ENCODE measurements around the gene AKAP5.
A peak's percentile ranks its signal among the peaks of the same experiment; 100 is the strongest.
"Not testable (repeated sequence)": the region's sequence is repeated elsewhere in the genome, so short reads cannot be mapped to it uniquely, and the experiment has no call there.

AKAP5 gene

DNA sequence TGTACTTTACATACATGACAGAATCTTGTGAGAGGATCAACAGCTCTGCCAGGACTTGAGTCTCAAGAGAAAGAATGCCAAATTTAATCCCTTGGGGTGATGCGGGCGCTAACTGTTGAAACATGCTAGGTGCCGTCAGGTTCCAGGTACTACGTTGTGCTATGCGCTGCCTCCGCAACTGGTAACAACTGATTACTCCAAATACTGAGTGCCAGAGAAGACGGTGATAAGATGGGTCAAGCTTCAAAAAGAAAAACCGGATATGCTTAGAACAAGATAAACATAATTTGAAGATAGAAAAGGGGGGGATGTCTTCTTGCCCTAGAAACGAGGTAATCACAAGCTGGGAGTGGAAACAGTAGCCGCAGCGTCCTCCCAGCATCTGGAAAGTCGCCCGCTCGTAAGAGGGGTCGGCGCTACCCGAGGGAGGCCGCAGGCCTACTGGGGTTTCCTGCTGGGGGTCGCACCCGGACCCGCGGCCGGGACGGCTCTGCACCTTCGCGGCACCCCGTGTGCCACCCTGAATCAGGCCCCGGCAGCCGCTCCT lies 37.7 kb downstream of the AKAP5 start:
- DNase-seq (ENCODE audit: low read depth, low spot score), result no peak

- DNase-seq (ENCODE audit: low read depth, low spot score), result peak; percentile 61
Measured at GRCh38 chr14:64503434-64504309, 38.4 kb downstream of the AKAP5 start, which contains the start of gene ZBTB25. Gene ZBTB25, minus strand, starts transcription at chr14:64503838. Its CDS starts 13,305 bp downstream, at chr14:64490533.

DNA sequence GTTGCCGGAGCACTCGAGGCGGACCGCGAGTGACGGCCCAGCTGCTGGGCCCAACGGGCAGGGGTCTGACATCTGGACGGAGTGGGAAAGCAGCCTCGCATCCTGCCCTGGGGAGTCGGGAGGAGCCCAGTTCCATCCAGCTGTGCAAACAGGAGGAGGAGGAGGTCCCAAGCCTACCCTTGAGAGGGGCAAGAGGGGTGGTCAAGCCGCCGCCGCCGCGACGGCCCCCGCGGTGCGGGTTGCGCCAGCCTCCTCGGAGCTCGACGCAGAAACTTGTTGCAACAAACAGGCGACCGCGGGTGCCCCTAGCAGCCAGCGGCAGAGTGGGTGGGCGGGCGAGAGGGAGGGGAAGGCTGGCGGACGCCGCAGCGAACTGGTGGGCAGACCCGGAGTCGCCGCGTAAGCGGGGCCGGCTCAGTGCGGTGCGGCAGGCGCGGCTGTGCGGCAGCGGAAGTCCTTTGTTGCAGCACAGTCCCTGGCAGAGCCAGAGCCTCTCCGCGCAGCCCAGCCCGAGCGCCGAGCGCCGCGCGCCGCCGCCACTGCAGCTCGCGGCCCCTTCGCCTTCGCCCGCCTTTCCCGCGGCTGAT lies 39.1 kb downstream of the AKAP5 start, which contains the start of gene ZBTB1:
Gene ZBTB1 (plus strand): TSS at position 461 of the 587 bp plus-strand sequence. CDS start 16,735 bp downstream, outside the sequence.
- no peak for DNase-seq (ENCODE audit: low read depth, low spot score)

DNA sequence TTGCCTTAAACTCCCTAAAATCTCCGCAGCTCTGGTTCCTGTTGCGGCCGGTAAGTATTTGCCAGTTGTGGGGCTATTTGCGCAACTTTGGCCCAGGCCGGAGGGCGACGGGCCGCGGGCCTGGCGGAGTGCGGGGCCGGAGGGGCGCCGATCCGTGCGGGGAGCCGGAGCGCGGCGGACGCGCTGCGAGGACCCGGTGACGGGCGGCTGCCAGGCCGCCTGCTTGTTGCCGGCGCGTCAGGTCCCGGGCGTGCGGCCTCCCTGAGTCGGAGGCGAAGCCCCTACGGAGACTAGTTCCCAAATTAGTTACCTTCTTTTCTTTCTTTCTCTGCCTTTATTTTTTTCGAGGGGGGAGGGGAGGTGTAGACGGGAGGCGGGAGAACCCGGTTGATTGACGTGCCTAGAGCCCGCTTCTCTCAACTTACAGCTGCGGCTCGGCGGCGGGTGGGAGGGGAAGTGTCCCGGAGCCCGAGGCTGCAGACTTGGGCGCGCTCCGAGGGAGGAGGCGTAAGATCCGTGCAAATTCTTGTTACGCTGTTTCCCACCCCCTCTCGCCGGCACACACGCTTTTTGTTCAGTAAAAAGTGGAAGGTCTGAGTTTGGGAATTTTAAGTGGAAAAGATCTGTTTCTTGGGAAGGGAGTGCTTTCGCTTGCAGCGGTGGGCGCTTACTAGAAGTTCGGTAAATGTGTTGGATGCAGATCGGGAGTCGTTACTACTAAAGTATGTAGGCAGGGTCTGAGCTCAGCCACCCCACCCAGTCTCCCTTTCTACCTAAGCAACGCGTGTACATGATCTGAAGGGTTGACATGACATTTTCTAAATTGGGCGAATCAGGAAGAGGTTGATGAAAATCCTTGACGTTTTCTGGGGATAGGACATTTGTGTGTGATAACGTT lies 39.8 kb downstream of the AKAP5 start:
- DNase-seq (ENCODE audit: low read depth, low spot score), result peak; percentile 64

GRCh38 chr14:64506721-64507120 lies 41.4 kb downstream of the AKAP5 start:
- no peak for DNase-seq (ENCODE audit: low read depth, low spot score)

DNA sequence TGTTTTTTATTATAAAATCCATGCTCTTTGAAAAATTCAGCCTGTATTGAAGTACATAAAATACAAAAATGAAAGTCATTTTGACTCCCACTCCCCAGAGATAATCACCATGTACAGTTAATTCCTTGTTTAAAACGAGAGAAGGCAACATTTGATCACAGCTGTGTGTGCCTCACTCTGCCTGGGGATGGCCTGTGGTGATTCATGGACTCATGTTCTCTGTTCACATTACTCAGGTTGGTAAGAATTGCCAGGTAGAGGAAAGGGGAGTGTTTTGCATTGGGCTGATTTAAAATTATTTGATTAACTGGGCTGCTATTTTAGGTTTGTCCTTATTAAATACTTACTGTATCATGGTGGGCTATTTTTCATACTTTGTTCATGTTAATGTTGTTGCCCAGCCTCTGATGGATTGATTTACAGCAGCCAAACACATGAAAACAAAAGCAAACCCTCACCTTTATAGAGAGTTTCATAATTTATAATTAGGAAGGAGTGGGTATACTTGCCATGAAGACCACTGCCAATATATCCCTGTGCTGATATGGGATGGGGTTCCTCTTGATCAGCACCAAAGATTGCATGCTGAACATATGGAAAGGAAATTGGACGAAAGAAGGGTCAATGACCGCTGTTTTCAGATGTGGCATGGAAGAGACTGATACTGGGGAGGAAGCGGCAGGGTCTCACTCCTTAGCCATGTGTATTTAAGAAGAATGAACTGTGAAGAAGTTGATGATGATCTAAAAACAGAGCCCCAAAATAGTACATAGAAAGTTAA lies 42.3 kb downstream of the AKAP5 start:
- no peak for DNase-seq (ENCODE audit: low read depth, low spot score)

- DNase-seq (ENCODE audit: low read depth, low spot score), result no peak
Measured at GRCh38 chr14:64508215-64508776, 43.0 kb downstream of the AKAP5 start.

DNA sequence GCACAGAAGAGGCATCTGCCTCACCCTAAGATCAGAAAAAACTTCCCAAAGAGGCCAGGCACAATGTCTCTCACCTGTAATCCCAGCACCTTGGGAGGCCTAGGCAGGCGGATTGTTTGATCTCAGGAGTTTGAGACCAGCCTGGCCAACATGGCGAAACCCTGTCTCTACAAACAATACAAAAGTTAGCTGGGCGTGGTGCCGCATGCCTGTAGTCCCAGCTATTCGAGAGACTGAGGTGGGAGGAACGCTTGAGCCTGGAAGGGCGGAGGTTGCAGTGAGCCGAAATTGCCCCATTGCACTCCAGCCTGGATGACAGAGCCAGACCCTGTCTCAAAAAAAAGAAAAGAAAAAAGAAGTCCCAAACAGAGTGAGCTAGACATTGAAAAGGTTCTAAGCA lies 43.7 kb downstream of the AKAP5 start:
- DNase-seq (ENCODE audit: low read depth, low spot score), result no peak

DNA sequence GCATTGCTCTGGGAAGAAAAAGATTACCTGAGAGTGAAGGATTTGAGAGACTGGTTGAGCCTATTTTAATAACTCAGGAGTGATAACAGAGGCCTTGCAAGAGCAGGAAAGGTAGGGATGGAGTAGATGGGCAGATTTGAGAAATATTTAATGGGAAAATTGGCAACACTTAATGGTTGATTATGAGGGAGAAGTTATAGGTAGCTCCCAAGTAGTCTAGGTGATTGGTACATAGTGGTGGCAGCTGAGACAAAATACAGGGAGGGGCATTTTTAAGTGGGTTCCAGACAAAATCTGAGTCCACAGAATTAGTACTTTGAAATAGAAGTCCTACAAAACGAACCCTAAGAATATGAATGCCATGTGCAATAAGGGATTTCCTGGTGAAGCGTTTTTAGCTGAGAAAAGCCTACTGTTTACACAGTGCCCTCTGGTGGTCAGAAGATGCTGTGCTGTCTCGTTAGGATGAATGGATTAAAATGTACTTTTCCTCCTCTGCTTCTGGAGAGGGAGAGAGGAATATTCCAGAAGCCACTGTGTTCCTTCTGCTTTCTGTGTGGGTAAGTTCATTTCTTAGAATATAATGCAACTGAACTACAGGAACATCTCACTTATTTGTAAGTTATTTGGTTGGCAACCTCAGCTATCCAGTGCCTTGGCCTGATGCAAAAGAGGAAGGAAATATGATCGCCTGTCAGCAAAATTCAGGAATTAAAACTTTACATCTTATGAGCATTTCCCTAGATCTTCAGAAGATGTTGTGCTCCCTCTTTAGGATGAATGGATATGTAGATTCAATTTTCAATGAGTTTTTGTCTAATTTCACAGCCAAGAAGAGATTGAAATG lies 45.7 kb downstream of the AKAP5 start:
- no peak for DNase-seq (ENCODE audit: low read depth, low spot score)

GRCh38 chr14:64513271-64513670 lies 48.0 kb downstream of the AKAP5 start:
- no peak for DNase-seq (ENCODE audit: low read depth, low spot score)

GRCh38 chr14:64515053-64515452 lies 49.8 kb downstream of the AKAP5 start:
- no peak for DNase-seq (ENCODE audit: low read depth, low spot score)

GRCh38 chr14:64516969-64517368 lies 51.7 kb downstream of the AKAP5 start:
- DNase-seq (ENCODE audit: low read depth, low spot score), result no peak

GRCh38 chr14:64517667-64518066 lies 52.4 kb downstream of the AKAP5 start:
- DNase-seq (ENCODE audit: low read depth, low spot score), result not testable (repeated sequence)

GRCh38 chr14:64518229-64518628 lies 52.9 kb downstream of the AKAP5 start:
- no peak for DNase-seq (ENCODE audit: low read depth, low spot score)

DNA sequence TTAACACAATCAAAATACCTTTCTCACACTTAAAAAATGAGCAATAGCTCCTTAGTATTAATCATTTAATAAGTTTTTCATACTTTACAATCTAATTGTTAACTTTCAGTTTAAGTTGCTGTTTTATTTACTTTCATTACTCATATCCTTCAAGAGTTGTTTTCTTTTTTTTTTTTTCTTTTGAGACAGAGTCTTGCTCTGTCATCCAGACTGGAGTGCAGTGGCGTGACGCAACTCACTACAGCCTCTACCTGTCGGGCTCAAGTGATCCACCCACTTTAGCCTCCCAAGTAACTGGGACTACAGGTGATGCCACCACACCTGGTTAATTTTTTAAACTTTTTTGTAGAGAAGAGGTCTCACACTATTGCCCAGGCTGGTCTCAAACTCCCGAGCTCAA lies 55.4 kb downstream of the AKAP5 start:
- no peak for DNase-seq (ENCODE audit: low read depth, low spot score)

GRCh38 chr14:64522591-64523355 lies 57.5 kb downstream of the AKAP5 start:
- DNase-seq (ENCODE audit: low read depth, low spot score), result no peak

Data from iPS DF 19.7 (cell line).